Epithelial cell of esophagus (primary cell): Measurements from ENCODE around the gene CFAP61.
A peak's percentile ranks its signal among the peaks of the same experiment; 100 is the strongest.

Experiments
- DNase-seq: peaks from one replicate; pipeline ENCODE4 v3.0.0; 2010; ENCODE audit warnings: low read depth
- H3K4me3 ChIP-seq: 2 replicates; pipeline ENCODE4 v1.5.1; 2011; ENCODE audit warnings: mild to moderate bottlenecking, low read length, control low read depth
- TF ChIP-seq, protein P1 (sequence below): IDR thresholded peaks from 2 replicates; pipeline ENCODE4 v1.5.1; 2011; ENCODE audit warnings: low read depth, mild to moderate bottlenecking, low read length, control low read depth, inconsistent platforms; ENCODE audit not compliant: insufficient read depth; ENCODE audit errors: missing control alignments

The CFAP61 gene

DNA sequence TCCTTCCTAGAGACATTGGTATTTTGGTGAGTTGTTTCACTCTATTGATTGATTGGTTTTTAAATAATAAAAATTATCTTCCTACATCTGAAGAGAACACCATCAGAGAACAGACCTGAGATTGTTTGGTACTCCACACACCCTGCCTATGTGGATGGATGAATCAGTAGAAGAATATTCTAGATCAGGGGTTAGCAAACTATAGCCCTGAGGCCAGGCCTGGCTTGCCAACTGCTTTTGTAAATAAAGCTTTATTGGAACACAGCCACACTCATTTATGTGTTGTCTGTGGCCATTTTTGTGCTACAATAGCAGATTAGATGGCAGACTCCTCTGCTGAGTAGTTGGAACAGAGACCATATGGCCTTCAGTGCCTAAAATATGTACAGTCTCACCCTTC is 176.0 kb downstream of the CFAP61 start:
- peak; percentile 9 for DNase-seq
- TF ChIP-seq, protein P1, sequence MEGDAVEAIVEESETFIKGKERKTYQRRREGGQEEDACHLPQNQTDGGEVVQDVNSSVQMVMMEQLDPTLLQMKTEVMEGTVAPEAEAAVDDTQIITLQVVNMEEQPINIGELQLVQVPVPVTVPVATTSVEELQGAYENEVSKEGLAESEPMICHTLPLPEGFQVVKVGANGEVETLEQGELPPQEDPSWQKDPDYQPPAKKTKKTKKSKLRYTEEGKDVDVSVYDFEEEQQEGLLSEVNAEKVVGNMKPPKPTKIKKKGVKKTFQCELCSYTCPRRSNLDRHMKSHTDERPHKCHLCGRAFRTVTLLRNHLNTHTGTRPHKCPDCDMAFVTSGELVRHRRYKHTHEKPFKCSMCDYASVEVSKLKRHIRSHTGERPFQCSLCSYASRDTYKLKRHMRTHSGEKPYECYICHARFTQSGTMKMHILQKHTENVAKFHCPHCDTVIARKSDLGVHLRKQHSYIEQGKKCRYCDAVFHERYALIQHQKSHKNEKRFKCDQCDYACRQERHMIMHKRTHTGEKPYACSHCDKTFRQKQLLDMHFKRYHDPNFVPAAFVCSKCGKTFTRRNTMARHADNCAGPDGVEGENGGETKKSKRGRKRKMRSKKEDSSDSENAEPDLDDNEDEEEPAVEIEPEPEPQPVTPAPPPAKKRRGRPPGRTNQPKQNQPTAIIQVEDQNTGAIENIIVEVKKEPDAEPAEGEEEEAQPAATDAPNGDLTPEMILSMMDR, result no peak
- H3K4me3 ChIP-seq, result no peak overlapping the region

DNA sequence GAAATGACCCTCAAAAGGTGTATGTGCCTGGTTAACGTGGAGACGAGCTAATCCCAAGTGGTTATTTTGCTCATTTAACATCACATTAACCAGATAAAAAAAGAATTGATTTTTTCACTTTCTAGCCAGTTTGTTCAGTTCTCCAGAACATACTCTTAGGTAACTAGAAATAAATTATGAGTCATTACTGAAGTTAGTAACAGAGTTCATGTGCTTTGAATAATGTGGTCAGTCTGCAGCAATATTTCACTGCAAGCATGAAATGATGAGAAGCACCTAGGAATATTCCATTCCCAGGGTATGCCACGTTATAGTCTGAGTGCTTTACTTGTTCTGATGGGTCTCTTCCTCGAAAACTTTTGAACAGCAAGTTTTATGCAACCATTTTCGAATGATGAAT is 177.3 kb downstream of the CFAP61 start:
- DNase-seq, result peak; percentile 4
- no peak overlapping the region for H3K4me3 ChIP-seq
- TF ChIP-seq, protein P1, result no peak

DNA sequence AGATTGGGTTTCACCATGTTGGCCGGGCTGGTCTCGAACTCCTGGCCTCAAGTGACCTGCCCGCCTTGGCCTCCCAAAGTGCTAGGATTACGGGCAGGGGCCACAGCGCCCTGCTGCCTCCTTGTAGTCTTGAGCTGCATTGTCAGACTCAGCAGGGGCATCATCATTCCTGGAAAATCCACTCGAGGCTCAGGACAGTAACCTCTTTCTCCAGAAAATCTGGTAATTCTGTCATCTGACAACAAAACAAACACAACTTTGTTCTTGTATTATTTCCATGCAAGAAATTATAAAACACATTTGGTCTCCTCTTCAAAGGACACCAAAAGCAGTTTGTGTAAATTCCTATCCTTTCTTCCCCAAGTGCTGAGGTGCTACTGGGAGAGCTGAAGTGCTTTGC is 178.4 kb downstream of the CFAP61 start:
- TF ChIP-seq, protein P1, result no peak
- no peak overlapping the region for H3K4me3 ChIP-seq
- no peak for DNase-seq

DNA sequence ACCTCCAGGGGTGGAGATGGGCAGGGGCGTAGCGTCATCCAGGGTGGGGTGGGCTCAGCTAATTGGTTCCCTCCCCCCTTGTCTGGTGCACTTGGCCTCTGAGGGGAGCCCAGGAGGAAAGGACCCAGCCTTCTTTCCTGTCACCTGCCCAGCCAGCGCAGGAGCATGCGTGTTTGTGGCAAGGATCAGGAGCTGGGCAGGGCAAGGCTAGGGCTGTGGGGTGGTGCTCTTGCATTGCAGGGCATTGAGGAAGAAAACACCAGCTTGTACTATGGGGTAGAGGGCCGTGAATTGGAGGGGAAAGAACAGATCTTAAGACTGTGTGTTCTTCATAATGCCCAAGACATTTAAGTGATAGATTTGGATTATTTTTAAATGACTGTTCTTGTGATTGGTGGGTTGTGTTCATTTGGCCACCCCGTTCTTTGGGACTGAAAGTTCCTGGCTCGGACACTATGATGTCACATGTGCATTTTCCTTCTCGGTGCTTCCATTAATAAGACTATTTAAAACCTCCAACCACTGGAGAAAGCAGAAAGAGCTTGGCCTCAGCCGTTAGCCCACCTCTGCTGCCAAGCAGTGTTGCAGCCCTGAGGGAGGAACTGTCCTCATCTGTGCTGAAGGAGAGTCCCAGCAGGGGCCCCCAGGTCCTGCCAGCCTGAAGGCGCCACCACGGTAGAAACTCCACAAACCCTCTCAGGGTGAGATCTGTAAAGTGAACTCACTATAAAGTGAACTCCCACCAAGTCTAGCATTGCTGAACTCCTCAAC is 179.4 kb downstream of the CFAP61 start:
- DNase-seq, result no peak
- no peak overlapping the region for H3K4me3 ChIP-seq
- TF ChIP-seq, protein P1, result no peak

DNA sequence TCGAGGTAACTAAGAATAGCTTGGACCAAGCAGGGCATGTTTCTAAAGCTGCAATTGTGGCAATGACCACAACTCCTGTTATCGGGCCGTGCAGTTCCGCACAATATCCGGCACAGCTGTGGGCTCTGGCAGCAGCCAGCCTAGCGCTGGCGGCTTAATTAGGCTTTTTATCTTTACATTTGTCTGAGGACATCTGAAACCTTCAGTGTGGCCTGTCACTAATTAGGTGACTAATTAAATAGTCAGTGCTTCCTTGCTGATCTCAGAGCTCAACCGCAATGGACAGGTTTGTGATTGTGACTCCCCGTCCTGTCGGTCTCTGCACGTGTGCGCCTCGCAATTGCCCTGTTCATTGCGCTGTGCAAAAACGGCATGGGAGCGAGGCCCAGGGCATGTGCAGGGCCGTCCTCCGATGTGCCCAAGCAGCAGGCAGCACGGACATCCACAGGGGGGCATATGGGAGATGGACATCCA is 180.7 kb downstream of the CFAP61 start:
- TF ChIP-seq, protein P1, result no peak
- DNase-seq, result no peak
- no peak overlapping the region for H3K4me3 ChIP-seq

DNA sequence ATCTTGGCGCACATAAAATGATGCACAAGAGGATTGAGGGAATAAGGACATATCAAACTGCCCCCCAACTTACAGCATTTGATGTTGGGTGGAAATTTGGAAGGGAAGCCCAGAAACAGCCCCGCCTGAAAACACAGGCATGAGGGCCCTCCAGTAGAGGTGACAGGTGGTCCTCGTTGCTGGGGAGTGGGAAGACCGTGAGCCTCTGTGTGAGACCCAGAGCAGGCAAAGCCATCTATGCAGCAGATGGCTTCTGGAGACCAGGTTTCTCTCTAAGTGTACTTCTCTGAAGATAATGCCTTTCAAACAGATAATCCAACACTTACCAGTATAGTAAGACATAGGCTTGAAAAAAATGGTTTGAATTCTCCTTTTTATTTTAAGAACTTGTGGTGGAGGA is 183.3 kb downstream of the CFAP61 start:
- no peak overlapping the region for H3K4me3 ChIP-seq
- DNase-seq, result no peak
- TF ChIP-seq, protein P1, result no peak
